C4-2B (cell line): ENCODE results near the gene RAPGEF4.

Experiments
- ZFX ChIP-seq: fragments of 450-650 bp; IDR thresholded peaks from 2 replicates; pipeline ENCODE4 v1.6.1; 2017
- TF ChIP-seq, protein P1 (sequence below): fragments of 450-650 bp; conservative IDR thresholded peaks from 2 replicates; pipeline ENCODE4 v1.5.1; 2017; ENCODE audit warnings: mild to moderate bottlenecking

DNA sequence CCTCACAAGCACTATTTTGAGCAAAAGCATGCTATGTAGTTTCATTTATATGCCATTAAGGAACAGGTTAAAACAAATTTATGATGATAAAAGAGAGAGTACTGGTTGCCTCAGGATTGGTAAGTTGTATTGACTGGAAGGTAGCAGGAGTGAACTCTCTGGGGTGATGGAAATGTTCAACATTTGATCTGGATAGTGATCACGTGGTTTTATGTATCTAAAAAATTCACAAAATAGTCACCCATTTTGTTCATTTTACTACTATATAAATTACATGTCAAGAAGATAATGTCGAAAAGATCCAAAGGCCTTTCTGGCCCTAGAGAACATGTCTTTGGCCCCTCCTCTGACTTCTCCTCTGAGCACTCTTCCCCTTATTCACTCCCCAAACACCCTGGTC lies 10.4 kb upstream of the RAPGEF4 start:
- TF ChIP-seq, protein P1, sequence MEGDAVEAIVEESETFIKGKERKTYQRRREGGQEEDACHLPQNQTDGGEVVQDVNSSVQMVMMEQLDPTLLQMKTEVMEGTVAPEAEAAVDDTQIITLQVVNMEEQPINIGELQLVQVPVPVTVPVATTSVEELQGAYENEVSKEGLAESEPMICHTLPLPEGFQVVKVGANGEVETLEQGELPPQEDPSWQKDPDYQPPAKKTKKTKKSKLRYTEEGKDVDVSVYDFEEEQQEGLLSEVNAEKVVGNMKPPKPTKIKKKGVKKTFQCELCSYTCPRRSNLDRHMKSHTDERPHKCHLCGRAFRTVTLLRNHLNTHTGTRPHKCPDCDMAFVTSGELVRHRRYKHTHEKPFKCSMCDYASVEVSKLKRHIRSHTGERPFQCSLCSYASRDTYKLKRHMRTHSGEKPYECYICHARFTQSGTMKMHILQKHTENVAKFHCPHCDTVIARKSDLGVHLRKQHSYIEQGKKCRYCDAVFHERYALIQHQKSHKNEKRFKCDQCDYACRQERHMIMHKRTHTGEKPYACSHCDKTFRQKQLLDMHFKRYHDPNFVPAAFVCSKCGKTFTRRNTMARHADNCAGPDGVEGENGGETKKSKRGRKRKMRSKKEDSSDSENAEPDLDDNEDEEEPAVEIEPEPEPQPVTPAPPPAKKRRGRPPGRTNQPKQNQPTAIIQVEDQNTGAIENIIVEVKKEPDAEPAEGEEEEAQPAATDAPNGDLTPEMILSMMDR: no peak
- no peak for TF ChIP-seq ZFX
